GM13976 (cell line): ENCODE data around the gene CELF4.

Experiments used
- DNase-seq: peaks from one replicate; pipeline ENCODE4 v3.0.0; 2012; ENCODE audit warnings: low spot score
- CTCF ChIP-seq: IDR thresholded peaks from 2 replicates; pipeline ENCODE4 v1.5.1; 2012; ENCODE audit warnings: borderline replicate concordance, mild to moderate bottlenecking; ENCODE audit not compliant: insufficient read depth; ENCODE audit errors: extremely low read depth, missing control alignments, control extremely low read depth
- in situ Hi-C: fragments of 300-500 bp; cut with MboI; formaldehyde crosslinking; loops from one replicate; pipeline ENCODE4 v1.12.0; 2022; ENCODE audit warnings: low sequenced_read_pairs, mixed read lengths, inconsistent platforms; ENCODE audit not compliant: unreplicated experiment

CELF4 gene

GRCh38 chr18:37484983-37485834 is 80.4 kb downstream of the CELF4 start:
- DNase-seq, result peak; percentile 47
- peak; percentile 22 for TF ChIP-seq CTCF
- in situ Hi-C loops, result loop anchor here (25.0 kb wide), 1 partner anchor 548 kb away; no protein-coding TSS in a partner anchor

DNA sequence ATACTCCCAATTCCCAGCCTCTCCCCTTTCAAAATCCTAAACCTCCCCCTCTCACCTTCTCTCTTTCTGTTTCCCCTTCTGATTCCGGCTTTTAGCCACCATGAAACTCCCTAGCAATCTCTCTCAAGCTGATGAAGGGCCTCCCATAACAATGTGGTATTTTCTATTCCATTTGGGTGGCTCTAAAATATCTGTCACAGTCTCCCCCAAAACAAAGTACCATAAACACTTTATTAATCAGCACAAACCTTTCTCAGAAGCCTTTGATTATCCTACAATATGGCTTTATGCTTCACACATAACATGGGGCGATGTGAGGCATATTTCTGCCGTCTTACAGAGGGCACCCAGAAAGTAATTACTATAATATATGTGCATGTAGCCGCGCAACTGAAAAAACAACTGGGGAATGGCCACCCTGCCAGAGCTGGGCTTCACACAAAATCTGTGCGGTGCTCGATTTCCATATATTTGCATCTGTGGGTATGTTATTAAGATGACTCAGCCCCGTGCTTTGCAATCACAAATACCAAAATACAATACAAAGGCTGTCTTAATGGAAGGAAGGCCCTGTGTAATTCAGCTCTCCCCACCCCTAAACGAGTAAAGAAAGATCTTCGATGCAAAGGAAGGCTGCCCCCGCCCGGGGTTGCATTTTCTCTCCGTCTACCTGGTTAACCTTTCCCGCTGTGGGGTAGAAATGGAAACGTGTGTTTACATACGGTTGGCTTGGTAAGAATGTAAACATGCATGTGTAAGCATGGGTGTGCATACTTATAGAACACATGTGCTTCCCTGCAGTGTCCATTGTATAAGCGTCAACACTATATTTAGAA is 81.4 kb downstream of the CELF4 start:
- no peak for TF ChIP-seq CTCF
- no peak for DNase-seq
- in situ Hi-C loops, result loop anchor here (25.0 kb wide), 1 partner anchor 547 kb away; no protein-coding TSS in a partner anchor

DNA sequence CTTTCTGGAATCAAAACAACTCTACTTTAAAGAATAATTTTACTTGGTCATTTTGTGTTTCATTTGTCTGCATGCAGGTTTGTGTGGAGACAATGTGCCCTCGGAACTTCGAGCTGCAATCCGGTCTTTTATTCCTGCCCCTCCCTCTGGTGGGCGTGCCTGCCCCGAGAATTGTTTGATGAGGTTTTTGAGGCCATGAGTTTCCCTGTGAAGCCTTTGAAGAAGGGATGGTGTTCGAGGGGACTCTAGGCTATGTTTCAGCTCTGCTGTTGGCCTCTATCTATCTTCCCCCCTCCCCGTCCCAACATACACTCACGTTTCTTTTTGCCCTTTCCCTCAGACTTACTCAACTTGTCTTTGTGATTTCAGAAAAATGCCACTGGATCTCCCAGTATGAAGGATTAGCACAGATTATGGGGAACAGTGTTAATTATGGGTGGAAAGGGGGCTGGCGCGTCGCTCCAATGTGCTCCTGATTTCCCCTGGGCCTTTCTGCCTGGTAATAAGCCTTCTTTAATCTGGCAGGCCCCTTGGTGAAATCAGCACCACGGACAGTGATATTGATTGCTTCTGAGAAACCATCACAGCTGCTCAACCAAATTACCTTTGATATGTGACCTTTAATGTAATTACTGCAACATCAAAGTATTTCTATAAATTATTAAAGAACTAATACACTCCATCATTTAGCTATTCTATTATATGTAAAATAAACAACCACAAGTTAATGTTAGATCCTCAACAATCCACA is 82.2 kb downstream of the CELF4 start:
- no peak for TF ChIP-seq CTCF
- DNase-seq, result no peak
- in situ Hi-C loops, result loop anchor here (25.0 kb wide), 1 partner anchor 546 kb away; no protein-coding TSS in a partner anchor

DNA sequence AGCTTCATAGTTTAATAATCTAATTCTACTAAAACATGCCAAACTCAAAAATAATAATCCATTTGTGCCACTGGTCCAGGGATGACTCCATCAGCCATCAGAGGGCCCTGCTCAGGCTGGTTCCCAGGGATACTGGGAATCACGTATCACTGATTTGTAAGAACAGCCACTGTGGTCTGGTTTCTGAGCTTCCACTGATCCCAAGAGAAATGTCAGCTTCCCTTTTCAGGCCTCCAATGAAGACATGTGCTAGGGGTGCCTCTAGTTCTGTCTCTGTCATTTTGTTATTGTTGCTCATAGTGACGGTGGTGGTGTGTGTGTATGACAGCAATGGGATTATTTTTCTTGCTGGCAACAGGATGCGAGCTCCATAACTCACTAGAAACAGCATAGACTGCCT is 83.2 kb downstream of the CELF4 start:
- no peak for TF ChIP-seq CTCF
- in situ Hi-C loops, result loop anchor here (25.0 kb wide), 1 partner anchor 545 kb away; no protein-coding TSS in a partner anchor
- DNase-seq, result no peak

GRCh38 chr18:37482002-37482401 is 83.6 kb downstream of the CELF4 start:
- TF ChIP-seq CTCF, result no peak
- in situ Hi-C loops, result loop anchor here (25.0 kb wide), 1 partner anchor 545 kb away; no protein-coding TSS in a partner anchor

GRCh38 chr18:37481491-37481890 is 84.1 kb downstream of the CELF4 start:
- in situ Hi-C loops, result loop anchor here (25.0 kb wide), 1 partner anchor 544 kb away; no protein-coding TSS in a partner anchor

More at GRCh38 chr18:37482002-37482401, 83.6 kb downstream of the CELF4 start:
- DNase-seq, result no peak

More at GRCh38 chr18:37481491-37481890, 84.1 kb downstream of the CELF4 start:
- no peak for TF ChIP-seq CTCF
- DNase-seq, result no peak
